ENCODE data around the gene WNT11.

Gene WNT11

GRCh38 chr11:76174330-76174729, 32.0 kb downstream of the WNT11 start:
- no peak for DNase-seq (ENCODE audit: low read depth in 2 of 2)

GRCh38 chr11:76173663-76174062, 32.6 kb downstream of the WNT11 start:
- DNase-seq (ENCODE audit: low read depth in 2 of 2), result no peak

GRCh38 chr11:76172583-76172982, 33.7 kb downstream of the WNT11 start:
- DNase-seq (ENCODE audit: low read depth in 2 of 2), result no peak

GRCh38 chr11:76170468-76170867, 35.8 kb downstream of the WNT11 start:
- DNase-seq (ENCODE audit: low read depth in 2 of 2), result no peak

- no peak for DNase-seq (ENCODE audit: low read depth in 2 of 2)
Measured at GRCh38 chr11:76169473-76169896, 36.8 kb downstream of the WNT11 start.

GRCh38 chr11:76167590-76167989, 38.7 kb downstream of the WNT11 start:
- DNase-seq (ENCODE audit: low read depth in 2 of 2), result no peak

GRCh38 chr11:76166314-76166713, 40.0 kb downstream of the WNT11 start:
- no peak for DNase-seq (ENCODE audit: low read depth in 2 of 2)

GRCh38 chr11:76164861-76165751, 41.2 kb downstream of the WNT11 start:
- DNase-seq (ENCODE audit: low read depth in 2 of 2), result no peak

GRCh38 chr11:76164081-76164480, 42.2 kb downstream of the WNT11 start:
- no peak for DNase-seq (ENCODE audit: low read depth in 2 of 2)

GRCh38 chr11:76163289-76163880, 42.9 kb downstream of the WNT11 start:
- DNase-seq (ENCODE audit: low read depth in 2 of 2), result no peak

- no peak for DNase-seq (ENCODE audit: low read depth in 2 of 2)
Measured at GRCh38 chr11:76162336-76163288, 43.7 kb downstream of the WNT11 start.

- no peak for DNase-seq (ENCODE audit: low read depth in 2 of 2)
Measured at GRCh38 chr11:76161261-76161961, 44.9 kb downstream of the WNT11 start.

GRCh38 chr11:76160856-76161255, 45.4 kb downstream of the WNT11 start:
- DNase-seq (ENCODE audit: low read depth in 2 of 2), result no peak

- DNase-seq (ENCODE audit: low read depth in 2 of 2), result no peak
Measured at GRCh38 chr11:76159983-76160661, 46.2 kb downstream of the WNT11 start.

- DNase-seq (ENCODE audit: low read depth in 2 of 2), result no peak
Measured at GRCh38 chr11:76159303-76159937, 46.9 kb downstream of the WNT11 start.

GRCh38 chr11:76158394-76159302, 47.7 kb downstream of the WNT11 start:
- DNase-seq (ENCODE audit: low read depth in 2 of 2), result no peak

- DNase-seq (ENCODE audit: low read depth in 2 of 2), result no peak
Measured at GRCh38 chr11:76157891-76158290, 48.4 kb downstream of the WNT11 start.

- no peak for DNase-seq (ENCODE audit: low read depth in 2 of 2)
Measured at GRCh38 chr11:76156971-76157427, 49.3 kb downstream of the WNT11 start.

All from activated CD8-positive, alpha-beta memory T cell treated with anti-CD3 and anti-CD28 coated beads for 4 hours (primary cell).